BJ (cell line): Measurements from ENCODE around the gene RILP. TPM values are rescaled to one million over a fixed set of nuclear protein-coding genes. Genes with fewer than 3 reads are reported as not detected.

Source experiments
- CTCF ChIA-PET: fragments of 350-600 bp; formaldehyde crosslinking; extraction: SDS; loops from one replicate; lab custom pipeline; 2021; ENCODE audit warnings: antibody characterized with exemption, inconsistent platforms; lab: Yijun Ruan, JAX
- POLR2A ChIA-PET: fragments of 300-600 bp; sonication (Branson Sonifier 250); formaldehyde crosslinking; extraction: SDS; loops from one replicate; lab custom pipeline; 2021; ENCODE audit warnings: antibody characterized with exemption; lab: Charles Lee
- DNase-seq: peaks from one replicate; pipeline ENCODE4 v3.0.0-alpha.2; 2011; ENCODE audit warnings: low read depth
- H3K27me3 ChIP-seq: 2 replicates; pipeline ENCODE4 v1.6.0; 2011; ENCODE audit warnings: low read length; ENCODE audit not compliant: control insufficient read depth, insufficient read depth
- H3K36me3 ChIP-seq: 2 replicates; pipeline ENCODE4 v1.5.1; 2011; ENCODE audit warnings: low read length; ENCODE audit not compliant: control insufficient read depth, insufficient read depth
- H3K4me3 ChIP-seq: 2 replicates; pipeline ENCODE4 v1.5.1; 2011; ENCODE audit warnings: low read depth, mild to moderate bottlenecking, control low read depth, low read length
- polyA plus RNA-seq: library from polyadenylated mRNA; depleted of rRNA; stranded (reverse); fragments of >200 nt; gene quantifications from 2 replicates; pipeline ENCODE4 v1.2.3, GENCODE V29; 2011
- TF ChIP-seq, protein P1 (sequence below): IDR thresholded peaks from 2 replicates; pipeline ENCODE4 v1.5.1; 2011; ENCODE audit warnings: low read depth, mild to moderate bottlenecking, control low read depth, inconsistent platforms, low read length, moderate library complexity; ENCODE audit not compliant: insufficient read depth

RILP gene
- polyA plus RNA-seq, 1 experiment, result 6.2 TPM

DNA sequence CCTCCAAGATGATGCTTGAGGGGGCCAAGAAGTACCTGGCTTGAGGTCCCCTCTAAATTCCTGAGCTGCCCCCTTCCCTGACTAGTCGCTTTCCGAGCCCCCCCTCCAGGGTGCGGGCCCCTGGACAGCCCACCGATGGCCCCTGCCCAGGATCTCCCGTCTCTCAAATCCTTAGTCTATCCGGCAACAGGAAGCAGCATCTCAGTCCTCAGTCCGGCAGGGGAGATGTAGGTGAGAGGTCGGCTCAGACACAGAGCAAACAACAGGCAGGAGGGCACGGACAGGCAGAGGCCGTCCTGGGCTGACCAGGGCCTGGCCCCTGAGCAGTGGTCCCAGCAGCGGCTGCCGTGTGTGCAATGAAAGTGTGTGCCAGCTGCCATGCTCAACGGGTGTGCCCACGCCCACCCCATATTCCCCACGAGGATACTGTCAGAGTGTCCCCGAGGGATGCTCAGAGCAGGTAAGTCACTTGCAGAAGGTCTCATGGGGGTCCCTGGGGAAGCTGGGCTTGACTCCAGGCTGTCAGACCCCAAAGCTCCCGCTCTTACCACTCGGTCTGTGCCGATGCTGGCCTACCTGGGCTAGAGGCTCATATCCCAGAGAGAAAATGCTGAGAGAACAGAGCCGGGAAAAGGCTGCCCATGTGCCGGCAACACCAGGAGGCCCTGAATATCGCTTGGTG lies 28.3 kb downstream of the RILP start:
- TF ChIP-seq, protein P1, sequence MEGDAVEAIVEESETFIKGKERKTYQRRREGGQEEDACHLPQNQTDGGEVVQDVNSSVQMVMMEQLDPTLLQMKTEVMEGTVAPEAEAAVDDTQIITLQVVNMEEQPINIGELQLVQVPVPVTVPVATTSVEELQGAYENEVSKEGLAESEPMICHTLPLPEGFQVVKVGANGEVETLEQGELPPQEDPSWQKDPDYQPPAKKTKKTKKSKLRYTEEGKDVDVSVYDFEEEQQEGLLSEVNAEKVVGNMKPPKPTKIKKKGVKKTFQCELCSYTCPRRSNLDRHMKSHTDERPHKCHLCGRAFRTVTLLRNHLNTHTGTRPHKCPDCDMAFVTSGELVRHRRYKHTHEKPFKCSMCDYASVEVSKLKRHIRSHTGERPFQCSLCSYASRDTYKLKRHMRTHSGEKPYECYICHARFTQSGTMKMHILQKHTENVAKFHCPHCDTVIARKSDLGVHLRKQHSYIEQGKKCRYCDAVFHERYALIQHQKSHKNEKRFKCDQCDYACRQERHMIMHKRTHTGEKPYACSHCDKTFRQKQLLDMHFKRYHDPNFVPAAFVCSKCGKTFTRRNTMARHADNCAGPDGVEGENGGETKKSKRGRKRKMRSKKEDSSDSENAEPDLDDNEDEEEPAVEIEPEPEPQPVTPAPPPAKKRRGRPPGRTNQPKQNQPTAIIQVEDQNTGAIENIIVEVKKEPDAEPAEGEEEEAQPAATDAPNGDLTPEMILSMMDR, result no peak
- no peaks in the 10 kb centered on the region for H3K36me3 ChIP-seq
- no peaks in the 10 kb centered on the region for H3K27me3 ChIP-seq
- no peak overlapping the region for H3K4me3 ChIP-seq
- POLR2A ChIA-PET, result no interaction called here
- no peak for DNase-seq
- CTCF ChIA-PET, result interaction anchor here (1.1 kb wide), 1 partner anchor 47 kb away, joined by 3 read pairs; no protein-coding TSS in a partner anchor

DNA sequence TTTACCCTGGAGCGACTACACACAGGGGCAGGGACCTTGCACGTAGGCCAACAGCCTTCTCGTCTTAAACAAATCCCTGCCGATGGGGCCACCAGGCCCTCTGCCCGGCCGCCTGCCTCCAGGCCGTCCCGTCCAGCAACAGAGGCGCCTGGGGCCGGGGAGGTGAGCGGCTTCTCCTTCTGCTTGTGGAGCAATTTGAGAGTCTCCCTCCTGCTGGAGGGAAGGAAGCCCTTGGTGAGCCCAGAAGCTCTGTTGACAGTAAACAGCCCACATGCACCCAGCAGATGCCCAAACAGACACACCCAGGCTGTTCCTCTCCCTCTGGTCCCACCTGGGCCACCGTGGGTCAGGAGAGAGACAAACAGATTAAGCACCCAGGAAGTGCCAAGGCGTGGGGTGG lies 29.2 kb downstream of the RILP start:
- no peak overlapping the region for H3K4me3 ChIP-seq
- TF ChIP-seq, protein P1, result no peak
- DNase-seq, result no peak
- H3K36me3 ChIP-seq, result no peaks in the 10 kb centered on the region
- H3K27me3 ChIP-seq, result no peaks in the 10 kb centered on the region
- POLR2A ChIA-PET, result no interaction called here
- CTCF ChIA-PET, result no interaction called here

DNA sequence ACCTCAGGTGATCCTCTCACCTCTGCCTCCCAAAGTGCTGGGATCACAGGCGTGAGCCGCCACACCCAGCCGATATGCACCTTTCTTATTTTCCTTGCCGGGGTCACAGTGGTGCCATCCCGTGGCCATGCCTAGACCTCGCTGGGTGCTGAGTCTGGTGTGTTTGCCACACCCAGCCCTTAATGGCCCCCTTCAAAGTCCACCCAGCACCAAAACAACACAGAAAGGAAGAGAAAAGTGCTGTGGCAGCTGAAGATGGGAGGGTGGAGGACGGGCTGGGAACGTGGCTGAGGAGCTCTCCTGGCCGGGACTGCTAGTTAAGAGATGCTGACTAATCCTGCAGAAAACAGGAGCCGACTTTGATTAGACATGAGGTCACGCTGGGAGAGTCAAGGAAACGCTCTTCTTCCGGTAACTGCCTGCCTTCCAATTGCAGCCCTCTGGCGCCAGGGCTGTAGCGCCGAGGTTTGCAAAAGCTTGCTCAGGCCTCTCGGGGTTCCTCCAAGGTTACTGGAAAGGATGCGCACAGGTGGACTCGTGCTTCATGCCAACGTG lies 32.0 kb downstream of the RILP start:
- Histone ChIP-seq H3K27me3 (no peaks in the 10 kb centered on the region), H3K4me3 (no peak overlapping the region), H3K36me3 (no peaks in the 10 kb centered on the region)
- CTCF ChIA-PET, result interaction anchor here (1.0 to 2.3 kb wide), 4 partner anchors 12 to 43 kb away, joined by 3 to 10 read pairs (median 5); partner anchors contain the start of genes RILP and SLC43A2
- POLR2A ChIA-PET, result no interaction called here
- no peak for DNase-seq
- TF ChIP-seq, protein P1, result no peak

DNA sequence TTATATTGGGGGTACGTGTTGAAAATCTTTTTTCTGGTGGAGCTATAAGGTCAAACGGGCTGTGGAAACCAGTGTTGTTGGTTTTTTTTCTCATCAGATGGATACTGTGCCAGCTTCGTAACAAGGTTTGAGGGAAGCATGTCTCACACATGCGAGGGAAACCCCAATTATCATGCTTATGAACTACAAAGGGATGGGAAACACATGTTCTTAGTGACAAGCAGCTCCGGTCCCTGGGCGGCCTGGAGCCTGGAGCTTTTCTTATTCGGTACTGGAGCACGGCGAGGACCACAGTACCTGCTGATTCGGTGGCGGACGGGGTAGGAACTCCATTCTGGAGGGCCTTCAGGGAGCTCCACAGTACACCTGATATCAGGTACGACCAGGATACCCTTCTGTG lies 33.6 kb downstream of the RILP start:
- DNase-seq, result no peak
- POLR2A ChIA-PET, result no interaction called here
- H3K27me3 ChIP-seq, result no peaks in the 10 kb centered on the region
- CTCF ChIA-PET, result interaction anchor here (0.9 kb wide), 1 partner anchor 9 kb away, joined by 3 read pairs; no protein-coding TSS in a partner anchor
- no peaks in the 10 kb centered on the region for H3K36me3 ChIP-seq
- TF ChIP-seq, protein P1, result no peak
- H3K4me3 ChIP-seq, result no peak overlapping the region

DNA sequence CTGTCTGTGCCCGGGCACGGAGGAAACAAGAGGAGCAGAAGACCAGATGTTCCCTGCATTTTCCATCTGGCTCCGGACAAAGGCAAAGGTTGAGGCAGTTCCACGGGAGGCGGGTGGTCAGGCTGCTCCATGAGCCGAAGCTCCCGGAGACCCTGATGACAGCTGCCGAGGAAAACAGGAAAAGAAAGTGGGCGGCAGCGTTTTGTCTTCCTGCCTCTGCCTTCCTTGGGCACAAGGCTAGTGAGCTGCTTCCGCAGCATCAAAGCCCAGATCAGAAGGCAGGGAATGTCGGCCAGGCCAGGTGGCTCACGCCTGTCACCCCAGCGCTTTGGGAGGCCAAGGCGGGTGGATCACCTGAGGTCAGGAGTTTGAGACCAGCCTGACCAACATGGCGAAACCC lies 37.3 kb downstream of the RILP start:
- POLR2A ChIA-PET, result no interaction called here
- H3K36me3 ChIP-seq, result no peaks in the 10 kb centered on the region
- DNase-seq, result no peak
- CTCF ChIA-PET, result interaction anchor here (0.6 to 1.3 kb wide), 2 partner anchors 35 to 38 kb away, joined by 3 read pairs; no protein-coding TSS in a partner anchor
- TF ChIP-seq, protein P1, result no peak
- H3K27me3 ChIP-seq, result no peaks in the 10 kb centered on the region
- H3K4me3 ChIP-seq, result no peak overlapping the region
